GM21367 (cell line): Measurements from ENCODE around the gene PLA2G4D.

Experiments
- ATAC-seq: cut with Tn5 transposase; IDR thresholded peaks from one replicate; pipeline ENCODE4 v1.9.1; 2021; ENCODE audit not compliant: unreplicated experiment

The PLA2G4D gene, protein sequence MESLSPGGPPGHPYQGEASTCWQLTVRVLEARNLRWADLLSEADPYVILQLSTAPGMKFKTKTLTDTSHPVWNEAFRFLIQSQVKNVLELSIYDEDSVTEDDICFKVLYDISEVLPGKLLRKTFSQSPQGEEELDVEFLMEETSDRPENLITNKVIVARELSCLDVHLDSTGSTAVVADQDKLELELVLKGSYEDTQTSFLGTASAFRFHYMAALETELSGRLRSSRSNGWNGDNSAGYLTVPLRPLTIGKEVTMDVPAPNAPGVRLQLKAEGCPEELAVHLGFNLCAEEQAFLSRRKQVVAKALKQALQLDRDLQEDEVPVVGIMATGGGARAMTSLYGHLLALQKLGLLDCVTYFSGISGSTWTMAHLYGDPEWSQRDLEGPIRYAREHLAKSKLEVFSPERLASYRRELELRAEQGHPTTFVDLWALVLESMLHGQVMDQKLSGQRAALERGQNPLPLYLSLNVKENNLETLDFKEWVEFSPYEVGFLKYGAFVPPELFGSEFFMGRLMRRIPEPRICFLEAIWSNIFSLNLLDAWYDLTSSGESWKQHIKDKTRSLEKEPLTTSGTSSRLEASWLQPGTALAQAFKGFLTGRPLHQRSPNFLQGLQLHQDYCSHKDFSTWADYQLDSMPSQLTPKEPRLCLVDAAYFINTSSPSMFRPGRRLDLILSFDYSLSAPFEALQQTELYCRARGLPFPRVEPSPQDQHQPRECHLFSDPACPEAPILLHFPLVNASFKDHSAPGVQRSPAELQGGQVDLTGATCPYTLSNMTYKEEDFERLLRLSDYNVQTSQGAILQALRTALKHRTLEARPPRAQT

DNA sequence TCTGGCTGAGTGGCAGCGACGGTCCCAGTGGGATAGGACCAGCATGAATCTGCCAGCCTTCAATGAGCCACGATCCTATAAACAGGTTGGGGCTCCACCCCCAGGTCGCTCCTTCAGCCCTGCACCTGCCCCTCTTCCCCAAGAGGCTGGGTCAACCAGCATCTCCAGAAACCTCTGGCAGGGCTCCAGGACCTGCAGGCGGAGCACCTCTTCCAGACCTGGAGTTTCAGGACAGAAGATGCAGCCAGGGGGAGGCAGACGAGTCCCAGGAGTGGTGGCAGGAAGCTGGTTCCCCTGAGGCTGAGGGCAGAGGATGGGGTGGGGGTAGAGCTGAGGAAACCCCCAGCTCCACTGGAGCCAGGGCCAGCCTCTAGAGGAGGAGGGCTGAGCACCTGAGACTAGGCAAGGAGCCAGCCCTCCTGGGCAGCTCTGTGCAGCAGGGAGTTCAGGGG is at the start of gene PLA2G4D:
Gene PLA2G4D, minus strand, starts transcription at position 51 of the 452 bp plus-strand sequence. CDS start 103 bp downstream, outside the sequence.
- no peak for ATAC-seq

DNA sequence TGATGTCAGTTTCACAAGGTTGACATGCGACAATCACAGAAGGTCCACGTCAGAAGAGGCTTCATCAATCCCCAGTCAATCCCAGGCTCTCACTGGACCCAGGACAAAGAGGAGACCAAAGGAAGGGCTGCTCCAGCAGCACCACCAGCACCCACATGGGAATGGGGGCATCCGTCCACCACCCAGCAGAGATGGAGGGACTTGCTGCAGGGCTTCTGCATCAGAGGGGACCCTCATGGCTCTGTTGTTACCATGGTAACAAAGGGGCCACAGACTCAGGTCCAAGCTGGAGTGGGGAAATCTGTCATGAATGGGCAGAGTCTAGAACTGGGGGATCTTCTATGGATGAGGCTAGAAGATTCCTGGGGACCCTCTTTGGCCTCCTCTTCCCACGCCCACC is 49.0 kb upstream of the PLA2G4D start:
- ATAC-seq: no peak

DNA sequence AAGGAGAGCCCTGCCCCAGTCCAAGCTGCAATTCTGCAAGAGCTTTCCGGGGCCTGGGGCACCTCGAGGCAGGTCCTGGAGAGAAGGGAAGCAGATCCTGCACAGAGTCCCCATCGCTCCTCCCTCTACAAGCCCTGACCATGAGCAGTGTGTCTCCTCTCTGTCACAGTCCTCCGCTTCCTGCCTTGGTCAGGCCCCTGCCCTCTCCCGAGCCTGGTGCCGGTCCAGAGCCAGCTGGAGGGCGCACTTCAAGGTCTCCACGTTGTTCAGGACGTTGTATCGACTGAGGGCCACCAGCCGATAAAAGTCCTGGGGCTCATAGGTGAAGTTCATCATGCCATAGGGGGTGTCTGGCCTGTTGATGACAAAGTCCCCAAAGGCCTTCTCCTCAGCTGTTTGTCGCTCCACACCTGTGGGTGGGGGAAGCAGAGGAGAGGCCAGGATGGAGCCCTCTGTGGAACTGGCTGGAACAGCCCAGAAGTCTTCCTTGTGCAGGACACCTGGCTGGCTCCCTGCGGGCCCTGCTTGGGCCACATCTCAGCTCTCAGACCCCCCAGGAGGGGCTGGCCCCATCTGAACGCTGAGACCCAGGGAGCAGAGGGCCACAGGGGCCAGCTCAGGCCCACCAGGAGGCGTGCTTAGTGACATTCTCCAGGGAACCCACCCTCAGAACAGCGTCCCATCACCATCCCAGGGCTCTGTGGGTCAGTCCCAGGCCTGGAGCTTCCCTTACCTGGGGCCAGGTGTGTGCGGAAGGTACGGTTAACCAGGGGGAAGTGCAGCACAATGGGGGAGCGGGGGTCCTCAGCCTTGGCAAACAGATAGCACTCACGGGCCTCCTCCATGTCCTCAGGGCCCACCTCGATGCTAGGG is 47.7 kb upstream of the PLA2G4D start:
- ATAC-seq: no peak

DNA sequence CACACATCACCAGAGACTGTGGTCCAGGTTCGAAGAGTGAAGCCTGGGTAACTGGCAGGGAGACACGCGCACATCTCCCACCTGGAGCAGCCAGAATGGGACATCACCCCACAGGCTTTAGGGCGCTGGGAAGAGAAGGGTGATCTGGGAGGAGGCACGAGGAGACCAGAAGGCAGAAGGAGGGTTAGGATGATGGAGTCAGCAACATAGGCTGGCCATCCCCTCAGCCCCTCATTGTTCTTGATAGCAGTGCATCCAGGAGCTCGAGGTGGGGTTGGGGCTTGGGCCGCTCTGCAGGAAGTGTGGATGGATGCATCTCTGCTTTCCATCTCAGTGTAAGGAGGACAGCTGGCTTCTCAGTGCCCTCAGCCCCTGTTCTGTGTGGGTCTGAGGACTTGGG is 46.9 kb upstream of the PLA2G4D start:
- ATAC-seq: no peak

DNA sequence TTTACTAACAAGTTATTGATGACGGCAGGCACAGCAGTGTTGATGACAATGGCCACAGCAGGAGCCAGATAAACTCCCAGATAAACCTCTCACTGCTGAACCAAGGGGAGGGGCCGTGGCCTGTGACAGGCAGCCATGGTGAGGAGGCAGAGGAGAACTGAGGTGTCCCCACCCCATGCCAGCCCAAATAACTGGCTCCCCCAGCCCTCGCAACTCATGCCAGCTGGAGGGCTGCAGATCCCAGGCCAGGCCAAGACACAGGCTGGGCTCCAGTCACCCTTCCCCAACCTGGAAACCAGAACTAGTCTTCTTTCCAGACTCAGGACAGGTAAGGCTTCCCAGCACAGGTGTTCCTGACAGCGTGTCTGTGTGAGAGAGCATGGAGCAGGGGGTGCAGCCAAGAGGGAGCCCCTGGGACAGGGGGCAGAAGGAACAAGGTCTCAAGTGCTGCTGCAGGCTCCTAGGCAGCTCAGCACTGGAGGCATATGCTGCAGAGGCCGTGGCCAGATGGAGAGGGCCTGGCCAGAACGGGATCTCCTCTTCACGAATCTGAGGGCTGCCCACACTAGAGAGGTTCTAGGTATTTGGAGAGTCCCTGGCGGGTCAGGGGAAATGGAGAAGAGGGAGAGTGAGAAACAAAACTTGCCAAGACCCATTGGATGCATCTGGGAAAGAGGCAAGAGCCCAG is 46.2 kb upstream of the PLA2G4D start:
- no peak for ATAC-seq

DNA sequence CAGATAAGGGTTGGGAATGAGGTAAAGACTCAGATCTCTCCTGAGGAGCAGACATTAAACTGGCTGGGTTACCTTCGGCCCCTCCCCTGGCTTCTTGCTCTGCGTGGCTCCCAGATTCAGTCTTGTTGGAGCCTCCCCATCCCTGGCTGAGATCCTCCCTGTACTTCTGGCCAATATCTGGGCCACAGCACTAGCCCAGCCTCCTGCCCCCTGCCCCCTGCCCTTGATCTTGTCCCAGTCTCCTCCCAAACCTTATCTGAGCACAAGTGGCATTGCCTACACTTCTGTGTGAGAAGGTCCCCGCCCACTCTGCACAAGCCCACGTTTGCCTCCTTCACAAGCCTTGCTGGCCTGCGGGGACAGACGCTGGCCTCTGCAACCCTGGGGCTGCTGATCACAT is 45.2 kb upstream of the PLA2G4D start:
- ATAC-seq: no peak

DNA sequence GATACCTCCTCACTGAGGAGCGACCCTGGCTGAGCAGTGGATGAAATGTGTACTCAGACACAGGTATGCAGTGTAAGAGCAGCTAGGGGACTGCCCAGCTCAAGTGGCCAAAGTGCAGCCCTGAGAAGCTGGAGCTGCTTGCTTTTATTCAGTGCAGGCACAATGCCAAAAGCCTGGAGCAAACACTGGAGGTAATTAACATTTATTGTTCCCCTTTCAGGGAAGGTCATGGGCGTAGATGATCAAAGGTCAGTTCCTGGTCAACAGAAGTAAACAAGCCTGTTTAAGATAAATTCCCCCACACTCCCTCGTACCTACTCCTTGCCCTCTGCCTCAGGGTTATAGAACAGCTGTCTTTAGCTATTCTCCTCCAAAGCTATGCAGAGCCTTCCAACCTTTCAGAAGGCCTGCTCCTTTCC is 44.6 kb upstream of the PLA2G4D start:
- no peak for ATAC-seq

DNA sequence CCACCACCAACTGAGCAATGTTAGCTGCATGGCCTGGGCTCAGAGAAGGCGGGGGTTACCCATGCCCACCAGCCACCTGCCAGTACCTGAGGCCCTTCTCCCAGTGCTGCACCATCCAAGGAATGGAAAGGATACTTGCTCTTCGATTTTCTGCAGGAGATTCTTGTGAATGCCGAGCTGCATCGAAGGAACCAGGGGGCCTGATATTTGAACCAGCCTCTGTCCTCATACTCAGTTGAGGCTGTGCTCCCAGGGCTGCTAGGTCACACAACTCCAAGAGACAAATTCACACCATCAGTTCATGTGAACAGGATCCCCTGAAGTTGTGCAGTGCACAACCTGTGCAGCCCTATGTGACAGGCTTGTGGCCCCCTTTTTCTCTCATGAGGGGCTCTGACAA is 44.0 kb upstream of the PLA2G4D start:
- no peak for ATAC-seq

DNA sequence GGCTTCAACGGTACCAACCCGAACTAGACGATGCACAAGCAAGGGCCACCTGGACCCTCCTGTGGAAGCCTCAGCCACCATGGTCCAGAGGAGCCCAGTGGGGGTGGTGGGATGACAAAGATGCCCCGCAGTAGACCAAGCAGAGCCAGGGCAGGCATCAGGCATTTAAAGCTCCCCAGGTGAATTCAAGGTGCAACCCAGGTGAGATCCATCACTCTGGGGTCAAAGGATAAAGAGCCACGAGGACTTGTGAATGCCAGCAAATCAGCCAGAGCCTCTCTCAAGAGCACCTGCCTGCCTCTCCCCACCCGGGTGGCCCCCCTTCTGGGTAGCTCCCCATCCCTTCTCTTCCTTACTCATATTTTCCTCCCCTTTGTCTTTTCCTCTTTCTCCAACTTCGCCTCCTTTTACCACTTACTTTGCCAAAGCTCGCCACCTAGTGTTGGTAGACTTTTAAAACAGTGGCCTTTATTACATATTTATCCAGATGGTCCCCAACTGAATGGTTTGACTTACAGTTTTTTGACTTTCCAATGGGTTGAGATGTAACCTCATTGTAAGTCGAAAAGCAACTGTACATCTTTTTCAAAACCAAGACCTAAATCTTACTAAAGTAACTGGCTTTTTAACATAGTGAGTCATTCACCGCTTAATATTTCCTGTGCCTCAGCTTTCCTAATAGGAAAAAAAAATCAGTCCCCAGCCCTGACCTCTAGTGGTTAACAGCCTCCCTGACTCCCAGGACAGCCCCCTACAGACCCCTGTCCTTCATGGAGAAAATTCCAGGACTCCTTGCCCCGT is 43.3 kb upstream of the PLA2G4D start:
- ATAC-seq: no peak

DNA sequence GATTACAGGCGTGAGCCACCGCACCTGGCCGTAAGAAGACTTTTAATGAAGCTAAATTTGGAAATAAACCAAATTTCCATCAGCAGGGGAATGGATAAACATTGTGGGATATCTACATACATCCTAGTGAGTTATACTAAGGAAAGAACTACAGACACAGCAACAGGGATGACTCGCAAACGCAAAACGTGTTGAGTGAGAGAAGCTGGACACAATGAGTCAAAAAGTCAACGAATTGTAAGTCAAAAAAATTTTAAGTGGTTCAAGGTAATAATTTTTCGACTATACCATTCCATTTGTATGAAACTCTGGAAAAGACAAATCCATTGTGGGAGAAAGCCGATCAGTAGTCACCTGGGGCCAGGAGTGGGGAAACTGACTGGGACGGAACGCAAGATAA is 42.2 kb upstream of the PLA2G4D start:
- ATAC-seq: no peak

DNA sequence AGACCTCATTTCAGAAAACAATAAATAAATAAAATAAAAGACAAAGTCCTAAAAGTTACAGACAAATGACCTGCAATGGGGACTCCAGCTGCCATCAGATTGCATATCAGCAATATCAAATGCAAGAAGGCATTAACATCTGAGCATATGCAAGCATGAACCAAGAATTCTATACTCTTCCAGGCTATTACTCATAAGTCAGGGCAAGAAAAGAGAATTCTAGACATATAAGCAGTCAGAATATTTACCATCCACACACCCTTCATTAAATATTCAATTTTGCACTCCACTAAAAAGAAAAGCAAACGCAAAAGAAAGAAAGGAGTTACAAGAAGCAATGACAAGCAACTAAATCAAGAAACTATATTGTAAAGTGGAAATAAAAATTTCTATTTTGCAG is 41.0 kb upstream of the PLA2G4D start:
- no peak for ATAC-seq

DNA sequence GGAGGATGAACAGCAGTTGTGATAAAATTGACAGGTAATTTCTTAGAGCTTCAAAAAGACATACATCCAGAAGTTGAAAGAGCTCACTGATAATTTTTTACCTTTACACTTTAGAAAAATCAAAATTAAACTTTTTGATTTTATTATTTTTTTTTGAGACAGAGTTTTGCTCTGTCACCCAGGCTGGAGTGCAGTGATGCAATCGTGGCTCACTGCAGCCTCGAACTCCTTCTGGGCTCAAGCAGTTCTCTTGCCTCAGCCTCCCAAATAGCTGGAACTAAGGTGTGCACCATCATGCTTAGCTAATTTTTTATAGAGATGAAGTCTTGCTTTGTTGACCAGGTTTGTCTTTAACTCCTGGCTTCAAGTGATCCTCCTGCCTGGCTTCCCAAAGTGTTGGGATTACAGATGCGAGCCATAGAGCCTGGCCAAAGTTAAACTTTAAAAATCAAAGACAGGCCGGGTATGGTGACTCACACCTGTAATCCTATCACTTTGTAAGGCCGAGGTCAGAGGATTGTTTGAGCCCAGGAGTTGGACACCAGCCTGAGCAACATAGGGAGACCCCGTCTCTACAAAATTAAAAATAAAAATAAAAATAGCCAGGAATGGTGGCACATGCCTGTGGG is 40.4 kb upstream of the PLA2G4D start:
- no peak for ATAC-seq

DNA sequence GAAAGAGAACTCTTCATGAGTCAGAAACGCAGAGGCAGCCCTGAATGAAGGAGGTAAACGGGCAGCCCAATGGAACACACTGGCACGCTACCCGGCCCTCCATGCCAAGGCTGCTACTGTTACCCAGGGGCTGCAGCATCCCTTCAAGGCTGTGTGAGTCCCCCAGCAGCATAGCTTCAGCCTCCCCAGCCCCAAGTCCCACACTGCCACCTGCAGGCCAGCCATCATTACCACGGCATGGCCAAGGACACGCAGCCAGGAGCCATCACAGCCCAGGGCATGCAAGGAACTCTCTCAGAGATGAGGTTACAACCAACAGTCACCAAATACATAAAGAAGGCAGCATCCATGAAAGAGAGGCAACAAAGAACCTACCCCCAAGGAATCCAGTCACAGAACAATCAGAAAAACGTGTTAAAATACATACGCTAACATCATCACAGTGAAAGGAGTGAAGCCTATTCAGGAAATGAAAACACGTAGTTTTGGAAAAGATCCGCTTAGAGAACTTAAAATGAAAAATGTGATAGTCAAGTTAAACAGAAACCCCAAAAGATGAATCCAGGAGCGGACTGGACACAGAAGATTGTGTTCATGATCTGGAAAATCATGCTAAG is 39.6 kb upstream of the PLA2G4D start:
- ATAC-seq: no peak

DNA sequence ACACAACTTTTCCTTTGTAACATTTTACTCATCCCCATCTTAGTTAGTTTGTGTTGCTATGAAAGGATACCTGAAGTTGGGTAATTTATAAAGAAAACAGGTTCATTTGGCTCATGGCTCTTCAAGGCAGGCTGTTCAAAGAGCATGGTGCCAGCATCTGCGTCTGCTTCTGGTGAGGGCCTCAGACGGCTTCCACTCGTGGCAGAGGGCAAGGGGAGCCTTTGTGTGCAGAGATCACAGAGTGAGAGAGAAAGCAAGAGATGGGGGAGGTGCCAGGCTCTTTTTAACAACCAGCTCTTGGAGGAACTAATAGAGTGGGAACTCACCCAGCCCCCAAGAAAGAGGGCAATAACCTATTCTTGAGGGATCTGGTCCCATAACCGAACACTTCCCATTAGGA is 39.0 kb upstream of the PLA2G4D start:
- ATAC-seq: no peak

DNA sequence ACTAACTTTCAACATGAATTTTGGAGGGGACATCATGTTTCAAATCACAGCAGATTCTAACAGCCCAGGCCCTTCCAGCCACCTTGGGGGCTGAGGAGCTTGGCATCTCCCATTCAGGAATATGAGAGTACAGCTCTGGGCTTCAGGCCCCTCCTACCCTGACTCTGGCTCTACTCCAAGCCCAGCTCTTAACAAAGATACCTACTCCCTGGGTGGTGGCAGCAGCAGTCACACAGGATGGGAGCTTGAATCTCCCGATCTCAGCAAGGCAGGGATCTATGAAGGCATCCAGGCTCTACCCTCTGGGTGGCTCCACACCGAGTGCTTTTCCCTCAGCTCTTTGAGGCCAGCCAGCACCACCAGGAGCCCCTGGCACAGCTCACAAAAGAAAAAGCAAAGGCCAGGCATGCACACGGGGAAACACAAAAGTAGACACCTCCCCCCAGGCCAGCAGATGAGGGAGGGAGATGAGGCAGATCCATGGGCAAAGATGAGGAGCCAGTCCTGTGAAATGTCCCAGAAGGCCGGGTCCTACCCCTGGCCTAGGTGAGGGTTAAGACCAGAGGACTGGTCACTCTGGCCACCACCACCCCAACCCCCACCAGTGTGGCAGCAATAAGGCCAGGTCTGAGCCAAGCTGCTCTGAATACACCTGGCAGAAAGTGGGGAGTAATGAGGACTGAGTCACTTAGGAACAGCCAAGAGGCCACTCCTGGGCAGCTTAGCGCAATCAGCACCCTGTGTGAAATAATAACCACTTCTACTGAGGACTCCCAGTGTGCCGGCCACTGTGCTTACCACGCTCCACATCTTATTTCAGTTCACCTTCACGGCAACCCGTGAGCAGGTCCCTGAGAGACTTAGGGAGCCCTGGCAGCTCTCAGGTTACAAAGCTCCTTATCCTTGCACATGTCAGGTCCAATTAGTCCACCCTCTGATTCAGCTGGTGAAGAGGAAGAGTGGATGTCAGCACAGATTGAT is 37.8 kb upstream of the PLA2G4D start:
- no peak for ATAC-seq

DNA sequence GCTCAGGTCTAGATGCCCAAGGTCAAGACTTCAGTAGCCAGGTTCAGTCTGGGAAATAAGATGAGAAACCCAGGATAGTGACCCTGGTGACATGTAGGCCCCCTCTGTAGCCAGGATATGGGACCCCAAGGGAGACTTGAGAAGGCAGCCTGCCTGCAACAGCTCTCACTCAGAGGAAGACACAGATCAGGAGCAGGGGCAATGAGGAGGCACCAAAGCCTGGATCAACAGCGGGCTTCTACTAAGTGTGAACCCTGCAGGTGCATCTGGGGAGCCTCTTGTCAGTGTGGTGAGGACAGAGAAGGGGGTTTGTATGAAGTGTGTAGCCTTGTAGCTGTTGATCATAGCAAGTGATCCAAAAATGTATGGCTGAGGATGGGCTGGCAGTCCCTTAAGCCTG is 36.6 kb upstream of the PLA2G4D start:
- ATAC-seq: no peak

DNA sequence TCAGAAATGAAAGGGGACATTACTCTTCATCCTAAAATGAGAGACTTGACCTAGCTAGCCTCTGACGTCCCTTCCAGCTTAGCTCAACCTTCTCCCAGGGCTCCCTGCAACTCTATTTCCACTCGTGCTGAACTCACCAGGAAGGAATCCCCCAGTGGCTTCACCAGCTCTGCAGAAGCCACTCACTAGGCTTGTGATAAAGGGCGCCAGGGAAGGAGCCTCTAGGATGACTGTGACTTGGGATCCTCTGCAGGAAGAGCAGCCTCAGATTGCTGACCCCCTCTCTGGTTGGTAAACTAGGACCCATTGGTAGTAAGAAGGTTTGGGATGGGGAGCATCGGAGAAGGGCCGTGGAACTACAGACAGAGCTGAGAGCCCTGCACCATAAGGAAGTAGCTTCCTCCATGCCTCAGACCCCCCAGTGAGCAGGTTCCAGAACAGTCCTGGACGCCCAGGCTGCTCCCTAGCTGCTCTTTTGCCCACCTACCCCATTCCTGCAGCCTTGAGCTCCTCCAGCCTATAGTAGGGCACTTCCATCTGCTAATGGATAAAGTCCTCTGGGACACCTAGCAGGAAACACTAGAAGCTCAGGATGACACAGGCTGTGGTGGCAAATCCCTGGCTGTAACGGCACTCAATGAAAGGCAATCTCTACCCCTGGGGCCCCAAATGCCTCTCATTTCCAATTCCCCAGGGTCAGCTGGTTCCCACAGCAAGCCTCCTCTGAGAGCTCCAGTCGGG is 36.1 kb upstream of the PLA2G4D start:
- ATAC-seq: no peak
